ENCODE results near the gene PRKAG2. TPM values are rescaled to one million over a fixed set of nuclear protein-coding genes. Genes with fewer than 3 reads are reported as not detected.

PRKAG2 gene
- total RNA-seq, 4 donors from 2014 or later, result 25.1 to 57.8 (median 46.7) TPM

DNA sequence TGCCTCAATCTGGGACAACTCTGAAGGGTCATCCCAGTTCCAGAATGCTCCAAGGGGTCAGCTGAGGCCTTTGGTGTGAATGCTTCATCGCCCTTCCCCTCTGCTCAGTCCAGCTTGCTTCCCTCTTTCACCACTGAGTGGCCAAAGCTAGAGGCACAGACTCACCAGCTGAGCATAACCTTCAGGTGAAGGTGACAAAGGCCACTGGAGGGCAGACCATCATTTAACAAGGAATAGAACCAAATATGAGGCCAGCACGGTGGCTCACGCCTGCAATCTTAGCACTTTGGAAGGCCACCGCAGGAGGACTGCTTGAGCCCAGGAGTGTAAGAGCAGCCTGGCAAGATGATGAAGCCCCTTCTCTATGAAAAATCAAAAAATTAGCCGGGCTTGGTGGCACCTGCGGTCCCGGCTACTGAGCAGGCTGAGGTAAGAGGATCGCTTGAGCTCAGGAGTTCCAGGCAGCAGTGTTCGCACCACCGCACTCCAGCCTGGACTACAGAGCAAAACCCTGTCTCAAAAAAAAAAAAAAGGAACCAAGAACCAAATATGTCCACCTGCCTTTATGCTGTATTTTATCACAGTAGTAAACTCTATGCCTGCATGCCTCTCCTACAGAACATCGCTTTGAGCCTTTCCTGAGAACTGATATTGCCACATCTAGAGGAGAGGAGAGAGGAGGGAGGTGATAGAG is 13.4 kb downstream of the PRKAG2 start:
- in situ Hi-C loops (cut with MboI; ENCODE audit: low pct_ligation_motif_present in 1 of 4, low pct_unique_long_range_greater_than_20kb in 1 of 4, low sequenced_read_pairs in 3 of 4) (no loop called here), intact Hi-C loops (cut with DNase I; ENCODE audit: low total_unique reads) (loop anchor here (10.0 kb wide), 1 partner anchor 69 kb away; no protein-coding TSS in a partner anchor)
- Histone ChIP-seq H3K27ac (no peak overlapping the region), H3K9me3 (no peaks in the 10 kb centered on the region), H3K27me3 (no peaks in the 10 kb centered on the region), H3K36me3 (no peaks in the 10 kb centered on the region), H3K4me1 (peaks cover 0 to 15% (median 5%) of the 10 kb centered on the region in 4 donors), H3K4me3 (no peak overlapping the region)
- no peak for DNase-seq
- 80 to 91% methylated on average over 3 to 11 of the region's 11 CpGs for WGBS, 2 donors (ENCODE audit: low coverage in 1 of 2)
- TF ChIP-seq, protein P1, sequence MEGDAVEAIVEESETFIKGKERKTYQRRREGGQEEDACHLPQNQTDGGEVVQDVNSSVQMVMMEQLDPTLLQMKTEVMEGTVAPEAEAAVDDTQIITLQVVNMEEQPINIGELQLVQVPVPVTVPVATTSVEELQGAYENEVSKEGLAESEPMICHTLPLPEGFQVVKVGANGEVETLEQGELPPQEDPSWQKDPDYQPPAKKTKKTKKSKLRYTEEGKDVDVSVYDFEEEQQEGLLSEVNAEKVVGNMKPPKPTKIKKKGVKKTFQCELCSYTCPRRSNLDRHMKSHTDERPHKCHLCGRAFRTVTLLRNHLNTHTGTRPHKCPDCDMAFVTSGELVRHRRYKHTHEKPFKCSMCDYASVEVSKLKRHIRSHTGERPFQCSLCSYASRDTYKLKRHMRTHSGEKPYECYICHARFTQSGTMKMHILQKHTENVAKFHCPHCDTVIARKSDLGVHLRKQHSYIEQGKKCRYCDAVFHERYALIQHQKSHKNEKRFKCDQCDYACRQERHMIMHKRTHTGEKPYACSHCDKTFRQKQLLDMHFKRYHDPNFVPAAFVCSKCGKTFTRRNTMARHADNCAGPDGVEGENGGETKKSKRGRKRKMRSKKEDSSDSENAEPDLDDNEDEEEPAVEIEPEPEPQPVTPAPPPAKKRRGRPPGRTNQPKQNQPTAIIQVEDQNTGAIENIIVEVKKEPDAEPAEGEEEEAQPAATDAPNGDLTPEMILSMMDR (IDR thresholded peaks at IDR 0.05), result peak in 2 of 5 experiments; percentile 5 to 17
- TF ChIP-seq EP300 (IDR thresholded peaks at IDR 0.05; ENCODE audit: low read depth), result no peak
- TF ChIP-seq POLR2A (IDR thresholded peaks at IDR 0.05), result no peak

DNA sequence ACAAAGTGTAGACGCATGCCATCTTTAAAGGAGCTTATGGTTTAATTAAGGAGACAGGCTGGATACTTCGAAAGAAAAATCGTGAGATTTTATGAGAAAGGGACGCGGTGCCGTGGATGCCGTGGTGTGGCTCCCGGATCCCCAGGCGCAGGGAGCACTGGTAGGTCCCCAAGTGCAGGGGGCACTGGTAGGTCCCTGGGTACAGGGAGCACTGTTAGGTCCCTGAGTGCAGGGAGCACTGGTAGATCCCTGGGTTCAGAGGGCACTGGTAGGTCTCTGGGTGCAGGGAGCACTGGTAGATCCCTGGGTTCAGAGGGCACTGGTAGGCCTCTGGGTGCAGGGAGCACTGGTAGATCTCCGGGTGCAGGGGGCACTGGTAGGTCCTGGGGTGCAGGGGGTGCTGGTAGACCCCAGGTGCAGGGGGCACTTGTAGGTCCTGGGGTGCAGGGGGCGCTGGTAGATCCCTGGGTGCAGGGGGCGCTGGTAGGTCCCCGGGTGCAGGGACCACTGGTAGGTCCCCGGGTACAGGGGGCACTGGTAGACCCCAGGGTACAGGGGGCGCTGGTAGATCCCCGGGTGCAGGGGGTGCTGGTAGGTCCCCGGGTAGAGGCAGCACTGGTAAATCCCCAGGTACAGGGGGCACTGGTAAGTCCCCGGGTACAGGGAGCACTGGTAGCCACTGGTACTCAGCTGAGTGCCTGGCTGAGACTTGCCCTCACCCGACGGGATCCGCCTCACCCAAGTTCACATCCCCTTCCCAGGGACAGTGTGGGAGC is 14.1 kb downstream of the PRKAG2 start:
- DNase-seq, result no peak

DNA sequence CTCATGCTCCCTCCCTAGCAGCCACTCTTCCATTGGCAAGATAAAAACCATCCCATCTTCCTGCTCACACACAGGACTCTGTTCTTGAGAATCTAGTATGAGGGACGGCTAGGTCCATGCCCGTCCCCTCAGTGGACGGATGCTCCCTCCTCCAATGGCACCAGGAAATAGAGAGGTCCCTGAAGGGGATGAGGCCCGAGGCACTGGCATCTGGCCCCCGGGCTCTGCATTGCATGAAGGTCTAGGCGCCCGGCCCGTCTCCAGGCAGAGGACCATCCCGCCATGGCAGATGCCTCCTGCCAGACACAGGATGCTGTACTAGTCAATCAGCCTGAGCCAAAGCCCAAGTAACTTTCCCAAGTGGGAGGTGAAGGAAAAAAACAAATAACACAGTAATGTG is 15.0 kb downstream of the PRKAG2 start:
- peaks cover 0 to 6% (median 0%) of the 10 kb centered on the region in 4 donors for H3K4me1 ChIP-seq
- intact Hi-C loops (cut with DNase I; ENCODE audit: low total_unique reads), result loop anchor here (10.0 kb wide), 1 partner anchor 67 kb away; no protein-coding TSS in a partner anchor
- H3K36me3 ChIP-seq, result no peaks in the 10 kb centered on the region
- H3K27me3 ChIP-seq, result no peaks in the 10 kb centered on the region
- TF ChIP-seq POLR2A (IDR thresholded peaks at IDR 0.05) (no peak), EP300 (IDR thresholded peaks at IDR 0.05; ENCODE audit: low read depth) (no peak), POLR2AphosphoS5 (IDR thresholded peaks at IDR 0.05) (no peak)
- TF ChIP-seq, protein P1 (IDR thresholded peaks at IDR 0.05), result no peak
- in situ Hi-C loops (cut with MboI; ENCODE audit: low pct_ligation_motif_present in 1 of 4, low pct_unique_long_range_greater_than_20kb in 1 of 4, low sequenced_read_pairs in 3 of 4), result no loop called here
- no peak overlapping the region for H3K27ac ChIP-seq
- no peak overlapping the region for H3K4me3 ChIP-seq
- DNase-seq, result no peak
- 96% methylated on average over 9 of the region's 9 CpGs; no CpG with 5 or more reads in 1 of the 2 donors for WGBS, 2 donors (ENCODE audit: low coverage in 1 of 2)
- no peaks in the 10 kb centered on the region for H3K9me3 ChIP-seq

More for the DNA sequence above, 14.1 kb downstream of the PRKAG2 start:
- Histone ChIP-seq H3K4me1 (peaks cover 0 to 8% (median 0%) of the 10 kb centered on the region in 4 donors), H3K27ac (no peak overlapping the region), H3K36me3 (no peaks in the 10 kb centered on the region), H3K27me3 (no peaks in the 10 kb centered on the region), H3K4me3 (no peak overlapping the region), H3K9me3 (no peaks in the 10 kb centered on the region)
- WGBS, 2 donors (ENCODE audit: low coverage in 1 of 2), result 89 to 93% methylated on average over 3 to 21 of the region's 21 CpGs
- intact Hi-C loops (cut with DNase I; ENCODE audit: low total_unique reads) (loop anchor here (10.0 kb wide), 1 partner anchor 68 kb away; no protein-coding TSS in a partner anchor), in situ Hi-C loops (cut with MboI; ENCODE audit: low pct_ligation_motif_present in 1 of 4, low pct_unique_long_range_greater_than_20kb in 1 of 4, low sequenced_read_pairs in 3 of 4) (no loop called here)
- TF ChIP-seq POLR2A (IDR thresholded peaks at IDR 0.05) (no peak), EP300 (IDR thresholded peaks at IDR 0.05; ENCODE audit: low read depth) (no peak), POLR2AphosphoS5 (IDR thresholded peaks at IDR 0.05) (no peak)
- TF ChIP-seq, protein P1 (IDR thresholded peaks at IDR 0.05), result no peak

DNA sequence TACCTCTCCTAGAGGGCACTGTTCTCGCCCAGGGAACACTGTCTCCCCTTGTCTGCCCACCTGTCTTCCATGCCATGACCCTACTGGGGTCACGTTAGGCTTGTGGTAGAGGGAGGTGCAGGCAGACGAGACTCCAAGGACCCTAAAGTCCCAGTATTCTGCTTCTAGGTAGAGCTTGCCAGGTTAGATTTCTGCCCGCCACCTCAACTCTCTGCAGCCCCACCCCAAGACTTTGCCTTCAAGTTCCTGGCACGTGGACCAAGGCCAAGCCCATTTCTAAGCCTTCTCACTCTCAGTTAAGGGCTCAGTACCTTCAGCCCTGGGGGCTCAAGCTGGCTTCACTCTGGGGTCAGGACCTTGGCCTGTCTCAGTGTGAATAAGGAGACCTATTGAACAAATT is 16.1 kb downstream of the PRKAG2 start:
- Histone ChIP-seq H3K4me3 (no peak overlapping the region), H3K4me1 (peaks cover 0 to 6% (median 0%) of the 10 kb centered on the region in 4 donors), H3K36me3 (no peaks in the 10 kb centered on the region), H3K27ac (no peak overlapping the region), H3K9me3 (no peaks in the 10 kb centered on the region), H3K27me3 (no peaks in the 10 kb centered on the region)
- intact Hi-C loops (cut with DNase I; ENCODE audit: low total_unique reads) (loop anchor here (10.0 kb wide), 1 partner anchor 66 kb away; no protein-coding TSS in a partner anchor), in situ Hi-C loops (cut with MboI; ENCODE audit: low pct_ligation_motif_present in 1 of 4, low pct_unique_long_range_greater_than_20kb in 1 of 4, low sequenced_read_pairs in 3 of 4) (no loop called here)
- no peak for DNase-seq
- WGBS, 2 donors (ENCODE audit: low coverage in 1 of 2), result 79% methylated on average over 5 of the region's 5 CpGs; no CpG with 5 or more reads in 1 of the 2 donors
- TF ChIP-seq EP300 (IDR thresholded peaks at IDR 0.05; ENCODE audit: low read depth) (no peak), POLR2AphosphoS5 (IDR thresholded peaks at IDR 0.05) (no peak), POLR2A (IDR thresholded peaks at IDR 0.05) (no peak)
- TF ChIP-seq, protein P1 (IDR thresholded peaks at IDR 0.05), result no peak

All from transverse colon (tissue), 4 donors.